ENCODE results near the gene RUFY4.

RUFY4 gene

DNA sequence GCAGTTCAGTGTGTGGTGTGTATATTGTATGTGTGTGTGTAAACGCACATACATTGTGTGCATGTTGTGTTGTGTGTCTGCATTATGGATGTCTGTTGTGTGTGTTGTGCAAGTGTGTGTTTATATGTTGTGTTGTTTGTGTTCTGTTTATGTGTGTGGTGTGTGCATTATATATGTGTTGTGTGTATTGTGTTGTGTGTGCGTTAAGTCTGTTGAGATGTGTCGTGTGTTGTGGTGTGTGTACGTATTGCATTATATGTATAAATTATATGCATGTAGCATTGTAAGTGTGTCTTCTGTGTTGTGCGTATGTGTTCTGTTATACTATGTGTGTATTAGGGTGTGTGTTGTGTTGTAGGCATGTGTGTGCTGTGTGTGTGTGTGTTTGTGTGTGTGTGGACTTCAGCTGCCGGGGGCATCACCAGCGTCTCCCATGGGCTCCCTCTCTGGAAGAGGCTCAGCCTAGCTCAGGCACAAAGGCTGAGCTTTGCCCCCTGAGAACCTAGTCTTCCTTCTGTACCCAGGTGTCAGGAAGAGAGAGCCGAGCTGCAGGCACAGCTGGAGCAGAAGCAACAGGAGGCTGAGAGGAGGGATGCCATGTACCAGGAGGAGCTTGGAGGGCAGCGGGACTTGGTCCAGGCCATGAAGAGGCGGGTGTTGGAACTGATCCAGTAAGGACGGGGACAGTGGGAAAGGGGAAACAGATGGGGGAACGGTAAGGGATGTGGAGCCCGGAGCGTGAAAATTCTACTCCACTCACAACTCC lies 13.7 kb downstream of the RUFY4 start:
- TF ChIP-seq EP300 (IDR thresholded peaks at IDR 0.05; ENCODE audit: borderline replicate concordance) (no peak), EGR1 (IDR thresholded peaks at IDR 0.05) (no peak), CREB1 (IDR thresholded peaks at IDR 0.05; ENCODE audit: low read depth) (no peak), TCF12 (IDR thresholded peaks at IDR 0.05; ENCODE audit: low read depth) (no peak), CEBPB (IDR thresholded peaks at IDR 0.05) (no peak), USF1 (IDR thresholded peaks at IDR 0.05) (no peak), FOXM1 (IDR thresholded peaks at IDR 0.05; ENCODE audit: borderline replicate concordance, low read depth) (no peak), ZBTB7A (IDR thresholded peaks at IDR 0.05; ENCODE audit: low read depth) (no peak), TAF1 (IDR thresholded peaks at IDR 0.05; ENCODE audit: low read depth) (no peak), RAD21 (IDR thresholded peaks at IDR 0.05; ENCODE audit: low read depth) (no peak), TEAD4 (IDR thresholded peaks at IDR 0.05) (no peak), YY1 (IDR thresholded peaks at IDR 0.05; ENCODE audit: low read depth) (no peak), NFIC (IDR thresholded peaks at IDR 0.05) (no peak), REST (IDR thresholded peaks at IDR 0.05; ENCODE audit: low read depth) (no peak)
- TF ChIP-seq, protein P1, sequence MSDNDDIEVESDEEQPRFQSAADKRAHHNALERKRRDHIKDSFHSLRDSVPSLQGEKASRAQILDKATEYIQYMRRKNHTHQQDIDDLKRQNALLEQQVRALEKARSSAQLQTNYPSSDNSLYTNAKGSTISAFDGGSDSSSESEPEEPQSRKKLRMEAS (IDR thresholded peaks at IDR 0.05) = no peak

- TF ChIP-seq TCF12 (IDR thresholded peaks at IDR 0.05; ENCODE audit: low read depth) (no peak), TAF1 (IDR thresholded peaks at IDR 0.05; ENCODE audit: low read depth) (no peak), REST (IDR thresholded peaks at IDR 0.05; ENCODE audit: low read depth) (no peak), EGR1 (IDR thresholded peaks at IDR 0.05) (no peak), CREB1 (IDR thresholded peaks at IDR 0.05; ENCODE audit: low read depth) (no peak), EP300 (IDR thresholded peaks at IDR 0.05; ENCODE audit: borderline replicate concordance) (no peak)
- TF ChIP-seq, protein P1 (IDR thresholded peaks at IDR 0.05) = no peak
Observed at GRCh38 chr2:218083352-218083676, 14.3 kb downstream of the RUFY4 start.

DNA sequence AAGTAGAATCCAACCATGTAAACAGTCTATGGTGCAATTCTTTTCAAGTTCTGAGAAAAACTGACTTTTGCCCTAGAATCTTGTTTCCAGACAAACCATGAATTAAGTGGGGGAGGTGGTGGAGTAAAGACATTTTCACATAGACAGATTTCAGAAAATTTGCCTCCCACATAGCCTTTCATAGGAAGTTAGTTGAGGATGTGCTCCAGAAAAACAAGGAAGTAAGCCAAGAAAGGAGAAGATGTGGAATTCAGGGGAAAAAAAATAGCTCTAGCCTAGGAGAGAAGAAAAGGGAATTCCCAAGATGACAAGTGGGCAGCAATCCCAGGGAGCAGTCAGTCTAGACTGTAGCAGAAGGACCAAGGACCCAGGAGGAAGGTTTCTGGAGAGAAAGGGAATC lies 17.4 kb downstream of the RUFY4 start:
- TF ChIP-seq ZBTB7A (IDR thresholded peaks at IDR 0.05; ENCODE audit: low read depth) (no peak), EGR1 (IDR thresholded peaks at IDR 0.05) (no peak), USF1 (IDR thresholded peaks at IDR 0.05) (no peak), REST (IDR thresholded peaks at IDR 0.05; ENCODE audit: low read depth) (no peak), TEAD4 (IDR thresholded peaks at IDR 0.05) (no peak), YY1 (IDR thresholded peaks at IDR 0.05; ENCODE audit: low read depth) (no peak), TCF12 (IDR thresholded peaks at IDR 0.05; ENCODE audit: low read depth) (no peak), EP300 (IDR thresholded peaks at IDR 0.05; ENCODE audit: borderline replicate concordance) (no peak), RAD21 (IDR thresholded peaks at IDR 0.05; ENCODE audit: low read depth) (no peak), FOXM1 (IDR thresholded peaks at IDR 0.05; ENCODE audit: borderline replicate concordance, low read depth) (no peak), CEBPB (IDR thresholded peaks at IDR 0.05) (no peak), NFIC (IDR thresholded peaks at IDR 0.05) (no peak), CREB1 (IDR thresholded peaks at IDR 0.05; ENCODE audit: low read depth) (no peak), TAF1 (IDR thresholded peaks at IDR 0.05; ENCODE audit: low read depth) (no peak)
- TF ChIP-seq, protein P1 (IDR thresholded peaks at IDR 0.05) = no peak

DNA sequence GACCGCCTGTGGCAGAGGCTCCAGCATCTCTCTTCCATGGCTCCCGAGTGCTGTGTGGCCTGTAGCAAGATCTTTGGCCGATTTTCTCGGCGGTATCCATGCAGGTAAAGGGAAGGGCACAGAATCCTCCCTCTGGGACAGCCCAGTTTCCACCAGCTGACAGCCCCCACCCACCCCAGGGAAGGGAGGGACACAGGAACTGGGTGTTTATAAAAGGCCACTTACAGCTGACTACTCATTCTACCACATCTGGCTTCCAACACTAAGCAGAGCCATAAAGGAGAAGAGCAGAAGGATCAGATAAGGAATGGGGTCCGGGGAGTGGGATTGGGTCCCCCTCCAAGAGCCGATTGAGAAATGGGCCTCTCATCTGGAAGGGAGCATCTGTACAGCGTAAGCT lies 20.2 kb downstream of the RUFY4 start:
- TF ChIP-seq CREB1 (IDR thresholded peaks at IDR 0.05; ENCODE audit: low read depth) (no peak), TEAD4 (IDR thresholded peaks at IDR 0.05) (no peak), CEBPB (IDR thresholded peaks at IDR 0.05) (no peak), TCF12 (IDR thresholded peaks at IDR 0.05; ENCODE audit: low read depth) (no peak), FOXM1 (IDR thresholded peaks at IDR 0.05; ENCODE audit: borderline replicate concordance, low read depth) (no peak), NFIC (IDR thresholded peaks at IDR 0.05) (no peak), YY1 (IDR thresholded peaks at IDR 0.05; ENCODE audit: low read depth) (no peak), USF1 (IDR thresholded peaks at IDR 0.05) (no peak), EP300 (IDR thresholded peaks at IDR 0.05; ENCODE audit: borderline replicate concordance) (no peak), REST (IDR thresholded peaks at IDR 0.05; ENCODE audit: low read depth) (no peak), RAD21 (IDR thresholded peaks at IDR 0.05; ENCODE audit: low read depth) (no peak), TAF1 (IDR thresholded peaks at IDR 0.05; ENCODE audit: low read depth) (no peak), ZBTB7A (IDR thresholded peaks at IDR 0.05; ENCODE audit: low read depth) (no peak), EGR1 (IDR thresholded peaks at IDR 0.05) (no peak)
- TF ChIP-seq, protein P1 (IDR thresholded peaks at IDR 0.05) = no peak

Measured in Ishikawa (cell line).